Left ventricle myocardium inferior (tissue), 1 donor: ENCODE data around the gene ILKAP. TPM values are rescaled to one million over a fixed set of nuclear protein-coding genes. Genes with fewer than 3 reads are reported as not detected.

Source experiments
- DNase-seq: peaks from one replicate; pipeline ENCODE4 v3.0.0-alpha.2; 2020
- H3K27ac ChIP-seq: fragments of 200-600 bp; replicated peaks from 2 replicates; pipeline ENCODE4 v1.8.0; 2021
- H3K27me3 ChIP-seq: fragments of 200-600 bp; 2 replicates; pipeline ENCODE4 v1.8.0; 2021; ENCODE audit warnings: low read depth
- H3K36me3 ChIP-seq: fragments of 200-600 bp; 2 replicates; pipeline ENCODE4 v1.8.0; 2021
- H3K4me1 ChIP-seq: fragments of 200-600 bp; 2 replicates; pipeline ENCODE4 v1.8.0; 2021
- H3K4me3 ChIP-seq: fragments of 200-600 bp; 2 replicates; pipeline ENCODE4 v1.8.0; 2021; ENCODE audit warnings: mild to moderate bottlenecking, moderate library complexity
- H3K9me3 ChIP-seq: fragments of 200-600 bp; replicated peaks from 2 replicates; pipeline ENCODE4 v1.8.0; 2021
- CTCF ChIP-seq: fragments of 200-600 bp; IDR thresholded peaks from 2 replicates; pipeline ENCODE4 v1.8.0; 2021; ENCODE audit warnings: antibody characterized with exemption, mild to moderate bottlenecking, borderline replicate concordance
- intact Hi-C: fragments of 100-400 bp; cut with micrococcal nuclease; formaldehyde crosslinking; loops from one replicate; pipeline ENCODE4 v1.11.0; 2022
- total RNA-seq: library from RNA; stranded (reverse); fragmentation: NEBNext Ultra II Directional; extraction: Animal tissue kit (Norgen Biotek cat#: 25700); gene quantifications from one replicate; pipeline ENCODE4 v1.2.1, GENCODE V29; 2021
- donor health status: DM: no; HTN: yes; CAD: no; lungs with severe emphysema.

ILKAP gene
- total RNA-seq, 1 donor from 2014 or later, result 26.5 TPM

GRCh38 chr2:238136820-238137537, 66.5 kb downstream of the ILKAP start:
- no peaks in the 10 kb centered on the region for H3K9me3 ChIP-seq
- H3K27ac ChIP-seq, result peak overlapping the region; percentile 94
- H3K36me3 ChIP-seq, result peaks cover 7% of the 10 kb centered on the region
- peak; percentile 43 for DNase-seq
- H3K4me1 ChIP-seq, result peaks cover 55% of the 10 kb centered on the region
- H3K27me3 ChIP-seq, result peaks cover 7% of the 10 kb centered on the region
- TF ChIP-seq CTCF, result no peak
- intact Hi-C loops, result no loop called here
- no peak overlapping the region for H3K4me3 ChIP-seq

- no peaks in the 10 kb centered on the region for H3K9me3 ChIP-seq
- intact Hi-C loops, result no loop called here
- H3K4me1 ChIP-seq, result peaks cover 42% of the 10 kb centered on the region
- DNase-seq, result no peak
- no peak for TF ChIP-seq CTCF
- peaks cover 7% of the 10 kb centered on the region for H3K27me3 ChIP-seq
- no peak overlapping the region for H3K27ac ChIP-seq
- peaks cover under 1% of the 10 kb centered on the region for H3K36me3 ChIP-seq
- H3K4me3 ChIP-seq, result no peak overlapping the region
Observed at GRCh38 chr2:238135601-238136150, 67.8 kb downstream of the ILKAP start.

GRCh38 chr2:238134393-238134785, 69.1 kb downstream of the ILKAP start:
- H3K4me3 ChIP-seq, result no peak overlapping the region
- no peaks in the 10 kb centered on the region for H3K36me3 ChIP-seq
- TF ChIP-seq CTCF, result no peak
- no peak overlapping the region for H3K27ac ChIP-seq
- H3K27me3 ChIP-seq, result peaks cover 11% of the 10 kb centered on the region
- intact Hi-C loops, result no loop called here
- H3K9me3 ChIP-seq, result no peaks in the 10 kb centered on the region
- peaks cover 31% of the 10 kb centered on the region for H3K4me1 ChIP-seq
- peak; percentile 4 for DNase-seq

GRCh38 chr2:238133499-238134392, 69.7 kb downstream of the ILKAP start:
- Histone ChIP-seq H3K9me3 (no peaks in the 10 kb centered on the region), H3K4me1 (peaks cover 25% of the 10 kb centered on the region), H3K4me3 (no peak overlapping the region), H3K27ac (no peak overlapping the region), H3K27me3 (peaks cover 11% of the 10 kb centered on the region), H3K36me3 (no peaks in the 10 kb centered on the region)
- TF ChIP-seq CTCF, result no peak
- peak; percentile 10 for DNase-seq
- intact Hi-C loops, result no loop called here
